Measurements from ENCODE around the gene ARL2BP. TPM values are rescaled to one million over a fixed set of nuclear protein-coding genes. Genes with fewer than 3 reads are reported as not detected.

ARL2BP gene
- total and polyA plus RNA-seq, 10 of the 15 experiments (the other 5 are each of a cell fraction or from before 2014, with no cell fraction given) = 12.5 to 56.6 (median 29.7) TPM

DNA sequence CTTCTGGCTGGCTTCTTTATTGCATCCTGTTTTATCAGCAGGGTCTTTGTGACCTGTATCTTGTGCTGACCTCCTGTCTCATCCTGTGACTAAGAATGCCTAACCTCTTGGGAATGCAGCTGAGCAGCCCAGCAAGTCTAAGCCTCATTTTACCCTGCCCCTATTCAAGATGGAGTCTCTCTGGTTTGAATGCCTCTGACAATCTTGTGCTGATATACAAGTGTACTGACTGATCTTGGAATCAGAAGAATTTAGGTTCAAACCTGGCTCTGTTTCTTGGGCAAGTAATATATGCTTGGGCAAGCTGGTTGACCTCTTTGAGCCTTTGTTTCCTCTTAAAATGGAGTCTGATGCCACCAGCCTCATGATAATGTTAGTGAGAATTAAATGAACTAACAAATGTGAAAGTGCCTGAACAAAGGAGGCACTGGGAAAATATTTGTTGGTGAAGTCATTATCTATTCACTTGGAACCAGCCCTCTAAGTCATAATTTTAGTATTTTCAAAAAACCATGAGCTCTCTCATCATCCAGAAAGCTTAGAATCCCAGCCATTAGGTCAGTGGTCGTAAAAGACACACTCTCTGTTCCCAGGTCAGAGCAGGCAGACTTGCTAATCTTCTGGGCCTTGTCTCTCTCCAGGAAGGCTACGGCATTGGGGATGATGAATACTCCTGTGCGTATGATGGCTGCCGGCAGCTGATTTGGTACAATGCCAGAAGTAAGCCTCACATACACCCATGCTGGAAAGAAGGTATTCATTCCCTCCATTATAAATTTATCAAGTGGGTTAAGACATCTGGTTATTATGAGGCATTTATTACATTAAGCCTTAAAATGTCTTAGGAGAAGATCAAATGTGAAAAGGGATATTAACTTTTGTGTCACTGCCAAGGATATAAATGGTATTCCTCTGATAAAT lies 18.1 kb upstream of the ARL2BP start (continued):
- TF ChIP-seq, protein P1, sequence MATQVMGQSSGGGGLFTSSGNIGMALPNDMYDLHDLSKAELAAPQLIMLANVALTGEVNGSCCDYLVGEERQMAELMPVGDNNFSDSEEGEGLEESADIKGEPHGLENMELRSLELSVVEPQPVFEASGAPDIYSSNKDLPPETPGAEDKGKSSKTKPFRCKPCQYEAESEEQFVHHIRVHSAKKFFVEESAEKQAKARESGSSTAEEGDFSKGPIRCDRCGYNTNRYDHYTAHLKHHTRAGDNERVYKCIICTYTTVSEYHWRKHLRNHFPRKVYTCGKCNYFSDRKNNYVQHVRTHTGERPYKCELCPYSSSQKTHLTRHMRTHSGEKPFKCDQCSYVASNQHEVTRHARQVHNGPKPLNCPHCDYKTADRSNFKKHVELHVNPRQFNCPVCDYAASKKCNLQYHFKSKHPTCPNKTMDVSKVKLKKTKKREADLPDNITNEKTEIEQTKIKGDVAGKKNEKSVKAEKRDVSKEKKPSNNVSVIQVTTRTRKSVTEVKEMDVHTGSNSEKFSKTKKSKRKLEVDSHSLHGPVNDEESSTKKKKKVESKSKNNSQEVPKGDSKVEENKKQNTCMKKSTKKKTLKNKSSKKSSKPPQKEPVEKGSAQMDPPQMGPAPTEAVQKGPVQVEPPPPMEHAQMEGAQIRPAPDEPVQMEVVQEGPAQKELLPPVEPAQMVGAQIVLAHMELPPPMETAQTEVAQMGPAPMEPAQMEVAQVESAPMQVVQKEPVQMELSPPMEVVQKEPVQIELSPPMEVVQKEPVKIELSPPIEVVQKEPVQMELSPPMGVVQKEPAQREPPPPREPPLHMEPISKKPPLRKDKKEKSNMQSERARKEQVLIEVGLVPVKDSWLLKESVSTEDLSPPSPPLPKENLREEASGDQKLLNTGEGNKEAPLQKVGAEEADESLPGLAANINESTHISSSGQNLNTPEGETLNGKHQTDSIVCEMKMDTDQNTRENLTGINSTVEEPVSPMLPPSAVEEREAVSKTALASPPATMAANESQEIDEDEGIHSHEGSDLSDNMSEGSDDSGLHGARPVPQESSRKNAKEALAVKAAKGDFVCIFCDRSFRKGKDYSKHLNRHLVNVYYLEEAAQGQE (IDR thresholded peaks at IDR 0.05; ENCODE audit: low read depth, low read length) = no peak
- TF ChIP-seq IKZF2 (IDR thresholded peaks at IDR 0.05) = no peak
- TF ChIP-seq NFXL1 (IDR thresholded peaks at IDR 0.05; ENCODE audit: borderline replicate concordance) = no peak

DNA sequence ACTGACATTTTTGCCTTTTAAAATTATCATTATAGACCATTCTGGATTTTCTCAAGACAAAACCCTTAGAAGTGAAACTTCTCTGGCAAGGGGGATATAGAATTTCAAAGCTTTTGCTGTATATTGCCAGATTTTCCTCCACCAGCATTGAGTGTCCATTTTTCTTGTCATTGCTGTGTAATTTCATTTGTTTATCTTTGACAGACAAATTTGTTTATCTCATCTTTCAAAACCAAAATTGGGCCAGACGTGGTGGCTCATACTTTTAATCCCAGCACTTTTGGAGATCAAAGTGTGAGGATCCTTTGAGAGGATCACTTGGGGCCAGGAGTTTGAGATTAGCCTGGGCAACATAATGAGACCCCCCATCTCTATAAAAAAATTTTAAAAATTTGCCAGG lies 16.0 kb upstream of the ARL2BP start:
- ATAC-seq = no peak
- Histone ChIP-seq H3K36me3 (ENCODE audit: control insufficient read depth in 2 of 2, insufficient read depth in 2 of 2, low read length in 1 of 2) (peaks cover 8 to 36% of the 10 kb centered on the region in 2 experiments), H3K27ac (ENCODE audit: control insufficient read depth, insufficient read depth) (no peak overlapping the region), H2AFZ (ENCODE audit: control insufficient read depth, low read depth, low read length) (no peak overlapping the region), H3K79me2 (ENCODE audit: control insufficient read depth, insufficient read depth, low read length) (no peaks in the 10 kb centered on the region), H3K27me3 (replicated peaks in 1 of 2; ENCODE audit: control insufficient read depth in 2 of 2, insufficient read depth in 2 of 2, low read length in 1 of 2) (no peaks in the 10 kb centered on the region), H3K4me2 (ENCODE audit: control insufficient read depth, insufficient read depth) (no peak overlapping the region), H3K9me3 (replicated peaks; ENCODE audit: control insufficient read depth, insufficient read depth, low read length) (no peaks in the 10 kb centered on the region), H4K20me1 (ENCODE audit: control insufficient read depth, insufficient read depth) (no peaks in the 10 kb centered on the region), H3K4me3 (no peak overlapping the region), H3K4me1 (ENCODE audit: control insufficient read depth, insufficient read depth, low read length) (no peaks in the 10 kb centered on the region), H3K9ac (ENCODE audit: control insufficient read depth, insufficient read depth, low read length) (no peak overlapping the region)
- in situ Hi-C loops (cut with MboI) (no loop called here), intact Hi-C loops (cut with micrococcal nuclease; ENCODE audit: unreplicated experiment) (no loop called here)
- ChIA-PET RAD21 (ENCODE audit: unreplicated experiment) (interaction anchor here (1.0 kb wide), 1 partner anchor 70 kb away, joined by 3 read pairs; no protein-coding TSS in a partner anchor), SMC1A (ENCODE audit: uncharacterized antibody, unreplicated experiment) (interaction anchor here (1.3 to 1.5 kb wide), 2 partner anchors 12 to 16 kb away, joined by 4 read pairs; no protein-coding TSS in a partner anchor), POLR2A (no interaction called here), CTCF (no interaction called here)
- DNase-seq (ENCODE audit: low read depth, low spot score) = no peak
- FAIRE-seq = no peak
- WGBS (ENCODE audit: insufficient coverage, insufficient replicate concordance, low lambda C conversion rate, missing lambda C conversion rate) = 86% methylated on average over 1 of the region's 1 CpG
- no TSS peak for BruUV-seq (replicated peaks)
- TF ChIP-seq, protein P2, sequence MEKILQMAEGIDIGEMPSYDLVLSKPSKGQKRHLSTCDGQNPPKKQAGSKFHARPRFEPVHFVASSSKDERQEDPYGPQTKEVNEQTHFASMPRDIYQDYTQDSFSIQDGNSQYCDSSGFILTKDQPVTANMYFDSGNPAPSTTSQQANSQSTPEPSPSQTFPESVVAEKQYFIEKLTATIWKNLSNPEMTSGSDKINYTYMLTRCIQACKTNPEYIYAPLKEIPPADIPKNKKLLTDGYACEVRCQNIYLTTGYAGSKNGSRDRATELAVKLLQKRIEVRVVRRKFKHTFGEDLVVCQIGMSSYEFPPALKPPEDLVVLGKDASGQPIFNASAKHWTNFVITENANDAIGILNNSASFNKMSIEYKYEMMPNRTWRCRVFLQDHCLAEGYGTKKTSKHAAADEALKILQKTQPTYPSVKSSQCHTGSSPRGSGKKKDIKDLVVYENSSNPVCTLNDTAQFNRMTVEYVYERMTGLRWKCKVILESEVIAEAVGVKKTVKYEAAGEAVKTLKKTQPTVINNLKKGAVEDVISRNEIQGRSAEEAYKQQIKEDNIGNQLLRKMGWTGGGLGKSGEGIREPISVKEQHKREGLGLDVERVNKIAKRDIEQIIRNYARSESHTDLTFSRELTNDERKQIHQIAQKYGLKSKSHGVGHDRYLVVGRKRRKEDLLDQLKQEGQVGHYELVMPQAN (conservative IDR thresholded peaks at IDR 0.05) = no peak
- no peak for TF ChIP-seq CHD4 (IDR thresholded peaks at IDR 0.05)
- TF ChIP-seq JUNB (IDR thresholded peaks at IDR 0.05) = no peak
- no peak for TF ChIP-seq TBL1XR1 (IDR thresholded peaks at IDR 0.05; ENCODE audit: low read depth, low read length)
- TF ChIP-seq MYC (IDR thresholded peaks at IDR 0.05; ENCODE audit: insufficient read depth, insufficient read length, insufficient replicate concordance, low read length, severe bottlenecking) = no peak
- TF ChIP-seq POU2F2 (IDR thresholded peaks at IDR 0.05; ENCODE audit: borderline replicate concordance, low read depth, low read length) = no peak
- no peak for TF ChIP-seq YY1 (IDR thresholded peaks at IDR 0.05; ENCODE audit: low read depth, low read length)
- TF ChIP-seq GABPA (IDR thresholded peaks at IDR 0.05; ENCODE audit: low read depth) = no peak
- TF ChIP-seq CREB1 (IDR thresholded peaks at IDR 0.05; ENCODE audit: low read depth) = no peak
- TF ChIP-seq, protein P3, sequence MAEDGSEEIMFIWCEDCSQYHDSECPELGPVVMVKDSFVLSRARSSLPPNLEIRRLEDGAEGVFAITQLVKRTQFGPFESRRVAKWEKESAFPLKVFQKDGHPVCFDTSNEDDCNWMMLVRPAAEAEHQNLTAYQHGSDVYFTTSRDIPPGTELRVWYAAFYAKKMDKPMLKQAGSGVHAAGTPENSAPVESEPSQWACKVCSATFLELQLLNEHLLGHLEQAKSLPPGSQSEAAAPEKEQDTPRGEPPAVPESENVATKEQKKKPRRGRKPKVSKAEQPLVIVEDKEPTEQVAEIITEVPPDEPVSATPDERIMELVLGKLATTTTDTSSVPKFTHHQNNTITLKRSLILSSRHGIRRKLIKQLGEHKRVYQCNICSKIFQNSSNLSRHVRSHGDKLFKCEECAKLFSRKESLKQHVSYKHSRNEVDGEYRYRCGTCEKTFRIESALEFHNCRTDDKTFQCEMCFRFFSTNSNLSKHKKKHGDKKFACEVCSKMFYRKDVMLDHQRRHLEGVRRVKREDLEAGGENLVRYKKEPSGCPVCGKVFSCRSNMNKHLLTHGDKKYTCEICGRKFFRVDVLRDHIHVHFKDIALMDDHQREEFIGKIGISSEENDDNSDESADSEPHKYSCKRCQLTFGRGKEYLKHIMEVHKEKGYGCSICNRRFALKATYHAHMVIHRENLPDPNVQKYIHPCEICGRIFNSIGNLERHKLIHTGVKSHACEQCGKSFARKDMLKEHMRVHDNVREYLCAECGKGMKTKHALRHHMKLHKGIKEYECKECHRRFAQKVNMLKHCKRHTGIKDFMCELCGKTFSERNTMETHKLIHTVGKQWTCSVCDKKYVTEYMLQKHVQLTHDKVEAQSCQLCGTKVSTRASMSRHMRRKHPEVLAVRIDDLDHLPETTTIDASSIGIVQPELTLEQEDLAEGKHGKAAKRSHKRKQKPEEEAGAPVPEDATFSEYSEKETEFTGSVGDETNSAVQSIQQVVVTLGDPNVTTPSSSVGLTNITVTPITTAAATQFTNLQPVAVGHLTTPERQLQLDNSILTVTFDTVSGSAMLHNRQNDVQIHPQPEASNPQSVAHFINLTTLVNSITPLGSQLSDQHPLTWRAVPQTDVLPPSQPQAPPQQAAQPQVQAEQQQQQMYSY (CRISPR knock-in tag; IDR thresholded peaks at IDR 0.05) = no peak
